ENCODE results near the gene NTM.

Gene NTM

DNA sequence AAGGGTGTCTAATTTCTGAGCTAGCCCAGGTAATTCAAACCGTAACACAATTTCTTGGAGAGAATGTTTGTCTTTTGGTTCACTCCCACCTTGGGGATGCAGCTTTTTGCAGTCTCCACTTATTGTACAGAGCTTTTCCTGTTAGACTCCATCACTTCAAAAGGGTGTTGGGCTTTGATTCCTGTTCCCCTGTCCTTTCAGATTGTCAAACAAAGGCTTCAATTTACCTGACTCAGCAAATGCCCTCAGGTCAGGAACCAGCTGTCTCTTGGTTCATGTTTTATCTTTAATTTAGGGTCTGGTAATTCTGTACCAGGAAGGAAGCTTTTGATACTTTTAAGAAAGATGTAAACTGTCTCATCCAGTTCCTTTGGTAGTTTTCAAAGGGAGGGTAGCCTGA is 880.6 kb downstream of the NTM start:
- no peaks in the 10 kb centered on the region for H3K36me3 Mint-ChIP-seq (ENCODE audit: low read depth)
- no peak overlapping the region for H3K27ac Mint-ChIP-seq
- H3K9me3 Mint-ChIP-seq, result peaks cover 6% of the 10 kb centered on the region
- H3K4me3 Mint-ChIP-seq, result no peak overlapping the region
- H3K27me3 Mint-ChIP-seq, result no peaks in the 10 kb centered on the region
- H3K4me1 Mint-ChIP-seq (ENCODE audit: low read depth), result no peaks in the 10 kb centered on the region

DNA sequence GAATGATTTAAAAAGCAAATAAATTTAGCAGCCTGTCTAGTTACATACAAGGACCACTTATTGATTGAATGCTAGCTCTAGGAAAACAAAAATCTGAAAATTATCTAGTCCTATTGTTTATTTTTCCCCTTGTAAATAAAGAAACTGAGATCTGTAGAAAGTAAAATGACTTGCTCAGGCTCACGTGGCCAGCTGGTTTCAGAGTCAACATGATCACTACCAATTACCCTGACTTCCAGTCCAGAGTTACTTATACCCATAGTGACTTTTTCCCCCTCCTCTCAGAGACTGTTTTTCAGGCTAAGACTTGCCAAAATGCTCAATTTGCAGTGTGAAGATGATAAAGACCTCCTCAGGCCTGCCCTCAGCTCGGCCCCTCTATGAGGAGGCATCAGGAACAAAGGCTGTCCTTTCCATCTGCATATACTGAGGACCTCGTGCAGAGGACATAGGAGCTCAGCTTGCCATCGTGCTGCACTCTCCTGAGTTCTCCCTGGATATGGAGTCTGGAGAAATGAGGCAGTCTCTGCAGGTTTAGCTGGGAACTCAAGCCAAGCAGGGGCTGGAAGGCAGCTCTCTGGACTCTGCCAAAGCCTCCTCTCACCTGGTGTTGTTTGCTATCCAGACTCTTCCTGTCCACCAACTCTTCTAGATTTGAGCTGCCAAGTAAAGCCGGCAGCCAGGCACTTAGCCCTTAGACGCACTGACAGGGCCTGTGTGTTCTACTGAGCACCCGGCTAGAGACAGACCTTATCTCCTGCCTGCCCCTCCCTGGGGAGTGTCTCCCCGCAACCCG is 883.3 kb downstream of the NTM start:
- H3K36me3 Mint-ChIP-seq (ENCODE audit: low read depth), result no peaks in the 10 kb centered on the region
- no peak overlapping the region for H3K27ac Mint-ChIP-seq
- H3K4me3 Mint-ChIP-seq, result no peak overlapping the region
- no peaks in the 10 kb centered on the region for H3K4me1 Mint-ChIP-seq (ENCODE audit: low read depth)
- H3K9me3 Mint-ChIP-seq, result peaks cover 6% of the 10 kb centered on the region
- no peaks in the 10 kb centered on the region for H3K27me3 Mint-ChIP-seq

DNA sequence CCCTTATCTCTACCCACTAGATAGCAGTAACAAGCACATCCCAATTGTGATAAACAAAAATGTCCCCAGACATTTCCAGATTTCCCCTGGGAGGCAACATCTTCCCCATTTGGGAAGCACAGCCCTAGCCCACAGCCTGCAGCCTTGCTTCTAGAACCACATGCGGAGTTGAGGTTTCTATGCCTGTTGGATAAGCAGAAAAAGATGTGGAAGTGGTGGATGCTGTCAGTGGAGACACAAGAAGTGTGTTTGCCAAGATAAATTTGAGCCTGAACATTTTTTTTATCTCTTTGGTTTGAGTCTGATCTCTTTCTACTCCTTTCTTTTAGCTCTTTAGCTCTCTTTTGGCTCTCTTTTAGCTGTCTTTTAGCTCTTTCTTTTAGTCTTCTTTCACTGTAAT is 884.5 kb downstream of the NTM start:
- no peak overlapping the region for H3K27ac Mint-ChIP-seq
- no peaks in the 10 kb centered on the region for H3K27me3 Mint-ChIP-seq
- H3K4me3 Mint-ChIP-seq, result no peak overlapping the region
- H3K9me3 Mint-ChIP-seq, result peaks cover 6% of the 10 kb centered on the region
- H3K36me3 Mint-ChIP-seq (ENCODE audit: low read depth), result no peaks in the 10 kb centered on the region
- H3K4me1 Mint-ChIP-seq (ENCODE audit: low read depth), result no peaks in the 10 kb centered on the region

- Mint-ChIP-seq H3K4me3 (no peak overlapping the region), H3K27me3 (no peaks in the 10 kb centered on the region), H3K4me1 (ENCODE audit: low read depth) (no peaks in the 10 kb centered on the region), H3K36me3 (ENCODE audit: low read depth) (no peaks in the 10 kb centered on the region), H3K9me3 (no peaks in the 10 kb centered on the region), H3K27ac (no peak overlapping the region)
These were observed 886.3 kb downstream of the NTM start for GRCh38 chr11:132256528-132257279.

GRCh38 chr11:132257871-132258270 is 887.5 kb downstream of the NTM start:
- H3K27ac Mint-ChIP-seq, result no peak overlapping the region
- H3K4me1 Mint-ChIP-seq (ENCODE audit: low read depth), result no peaks in the 10 kb centered on the region
- no peaks in the 10 kb centered on the region for H3K36me3 Mint-ChIP-seq (ENCODE audit: low read depth)
- H3K9me3 Mint-ChIP-seq, result no peaks in the 10 kb centered on the region
- H3K4me3 Mint-ChIP-seq, result no peak overlapping the region
- H3K27me3 Mint-ChIP-seq, result no peaks in the 10 kb centered on the region

DNA sequence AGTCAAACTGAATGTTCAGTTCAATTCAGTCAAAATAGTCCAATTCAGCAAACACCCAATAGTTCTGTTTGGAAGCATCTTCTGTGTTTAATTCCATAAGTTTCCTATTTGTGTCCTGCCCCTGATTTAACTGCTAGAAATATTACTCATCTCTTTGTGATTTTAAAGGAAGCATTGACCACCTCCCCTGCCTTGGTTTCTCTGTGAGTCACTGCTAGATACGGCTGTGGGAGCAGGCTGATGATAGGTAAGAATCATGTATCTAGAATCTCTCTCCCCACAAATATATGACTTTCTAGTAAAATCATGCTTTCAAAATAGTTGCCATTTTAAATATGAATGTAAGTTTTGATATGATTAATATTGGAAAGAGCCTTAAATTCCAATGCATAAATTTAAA is 888.5 kb downstream of the NTM start:
- no peaks in the 10 kb centered on the region for H3K36me3 Mint-ChIP-seq (ENCODE audit: low read depth)
- H3K27ac Mint-ChIP-seq, result no peak overlapping the region
- H3K4me3 Mint-ChIP-seq, result no peak overlapping the region
- H3K27me3 Mint-ChIP-seq, result no peaks in the 10 kb centered on the region
- no peaks in the 10 kb centered on the region for H3K4me1 Mint-ChIP-seq (ENCODE audit: low read depth)
- no peaks in the 10 kb centered on the region for H3K9me3 Mint-ChIP-seq

DNA sequence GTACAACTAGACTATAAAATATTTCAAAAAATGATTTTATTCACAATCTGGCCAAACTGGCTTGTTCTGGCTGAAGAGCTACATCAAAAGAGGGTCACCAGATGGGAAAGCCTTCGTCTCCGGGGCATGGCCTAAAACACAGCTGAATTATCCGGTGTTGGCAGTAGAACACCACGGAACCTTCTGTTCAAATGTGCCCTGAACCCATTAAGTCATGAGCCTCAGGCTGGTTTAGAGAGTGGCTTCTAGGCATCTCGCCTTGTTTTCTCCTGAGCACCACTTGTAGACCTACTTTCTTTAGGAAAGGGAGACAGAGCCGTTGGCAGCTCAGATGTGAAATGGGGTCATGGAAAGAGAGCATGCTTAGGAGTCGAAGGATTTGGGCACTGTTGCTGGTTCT is 890.2 kb downstream of the NTM start:
- H3K27ac Mint-ChIP-seq, result no peak overlapping the region
- no peaks in the 10 kb centered on the region for H3K4me1 Mint-ChIP-seq (ENCODE audit: low read depth)
- H3K36me3 Mint-ChIP-seq (ENCODE audit: low read depth), result no peaks in the 10 kb centered on the region
- no peaks in the 10 kb centered on the region for H3K27me3 Mint-ChIP-seq
- no peak overlapping the region for H3K4me3 Mint-ChIP-seq
- no peaks in the 10 kb centered on the region for H3K9me3 Mint-ChIP-seq

- no peaks in the 10 kb centered on the region for H3K4me1 Mint-ChIP-seq (ENCODE audit: low read depth)
- H3K27ac Mint-ChIP-seq, result no peak overlapping the region
- no peaks in the 10 kb centered on the region for H3K36me3 Mint-ChIP-seq (ENCODE audit: low read depth)
- no peaks in the 10 kb centered on the region for H3K27me3 Mint-ChIP-seq
- H3K9me3 Mint-ChIP-seq, result no peaks in the 10 kb centered on the region
- no peak overlapping the region for H3K4me3 Mint-ChIP-seq
These were observed 892.8 kb downstream of the NTM start for GRCh38 chr11:132263241-132263640.

DNA sequence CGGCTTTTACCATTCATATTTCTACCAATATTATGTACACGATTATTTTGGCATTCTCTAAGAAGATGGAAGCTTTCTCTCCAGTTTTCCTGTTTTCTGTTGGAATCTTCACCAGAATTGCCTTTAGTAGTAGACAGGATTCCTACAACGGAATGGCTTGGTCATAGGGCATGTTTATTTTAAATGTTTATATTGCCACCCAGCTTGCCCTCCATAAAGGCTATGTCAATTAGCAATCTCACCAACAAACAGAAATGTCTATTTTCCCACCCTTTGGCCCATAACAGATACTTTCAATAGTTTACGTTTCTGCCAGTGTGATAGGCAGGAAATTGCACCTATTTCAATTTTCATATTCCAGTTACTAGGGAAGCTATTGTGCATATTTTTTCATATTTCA is 893.5 kb downstream of the NTM start:
- H3K4me1 Mint-ChIP-seq (ENCODE audit: low read depth), result no peaks in the 10 kb centered on the region
- H3K9me3 Mint-ChIP-seq, result no peaks in the 10 kb centered on the region
- H3K27me3 Mint-ChIP-seq, result no peaks in the 10 kb centered on the region
- no peaks in the 10 kb centered on the region for H3K36me3 Mint-ChIP-seq (ENCODE audit: low read depth)
- no peak overlapping the region for H3K27ac Mint-ChIP-seq
- no peak overlapping the region for H3K4me3 Mint-ChIP-seq

DNA sequence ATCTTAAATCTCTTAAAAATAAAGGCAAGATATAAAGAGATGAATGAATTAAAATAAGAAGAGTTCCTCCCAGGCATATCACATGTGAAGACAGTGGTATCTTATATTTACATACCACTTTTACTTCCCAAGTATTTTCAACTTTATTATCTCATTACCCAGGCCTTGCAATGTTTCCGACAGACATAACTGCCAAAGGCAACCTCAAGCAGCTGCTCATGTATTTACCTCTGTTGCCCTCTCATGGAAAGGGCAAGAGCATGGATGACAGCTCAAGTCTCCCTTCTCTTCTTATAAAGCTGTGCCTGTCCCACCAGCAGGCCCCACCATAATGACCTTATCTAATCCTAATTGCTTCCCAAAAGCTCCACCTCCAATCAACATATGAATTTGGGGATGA is 894.2 kb downstream of the NTM start:
- H3K36me3 Mint-ChIP-seq (ENCODE audit: low read depth), result no peaks in the 10 kb centered on the region
- H3K4me1 Mint-ChIP-seq (ENCODE audit: low read depth), result no peaks in the 10 kb centered on the region
- H3K27me3 Mint-ChIP-seq, result no peaks in the 10 kb centered on the region
- H3K9me3 Mint-ChIP-seq, result no peaks in the 10 kb centered on the region
- H3K27ac Mint-ChIP-seq, result no peak overlapping the region
- H3K4me3 Mint-ChIP-seq, result no peak overlapping the region

- no peak overlapping the region for H3K27ac Mint-ChIP-seq
These were observed 908.6 kb downstream of the NTM start for GRCh38 chr11:132278801-132279574.

DNA sequence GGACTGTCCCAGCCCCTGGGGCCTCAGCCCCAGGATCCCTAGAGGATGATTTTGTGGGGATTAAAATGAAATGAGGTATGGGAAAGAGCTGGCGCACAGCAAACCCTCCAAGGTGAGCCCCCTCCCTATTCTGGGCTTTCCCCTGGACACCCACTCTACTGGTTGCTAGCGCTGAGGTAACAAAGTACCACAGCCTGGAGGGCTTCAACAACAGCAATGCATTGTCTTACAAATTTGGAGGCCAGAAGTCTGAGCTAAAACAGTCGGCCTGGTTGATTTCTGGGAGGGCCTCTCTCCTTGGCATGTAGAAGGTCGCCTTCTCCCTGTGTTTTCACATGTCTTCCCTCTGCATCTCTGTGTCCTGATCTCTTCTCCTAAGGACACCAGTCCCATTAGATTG is 913.6 kb downstream of the NTM start:
- no peaks in the 10 kb centered on the region for H3K9me3 Mint-ChIP-seq
- no peak overlapping the region for H3K4me3 Mint-ChIP-seq
- H3K27me3 Mint-ChIP-seq, result no peaks in the 10 kb centered on the region
- no peaks in the 10 kb centered on the region for H3K4me1 Mint-ChIP-seq (ENCODE audit: low read depth)
- H3K36me3 Mint-ChIP-seq (ENCODE audit: low read depth), result no peaks in the 10 kb centered on the region
- H3K27ac Mint-ChIP-seq, result no peak overlapping the region

More at GRCh38 chr11:132278801-132279574, 908.6 kb downstream of the NTM start:
- Mint-ChIP-seq H3K4me3 (no peak overlapping the region), H3K9me3 (no peaks in the 10 kb centered on the region), H3K36me3 (ENCODE audit: low read depth) (no peaks in the 10 kb centered on the region), H3K27me3 (no peaks in the 10 kb centered on the region), H3K4me1 (ENCODE audit: low read depth) (no peaks in the 10 kb centered on the region)

GRCh38 chr11:132284611-132285010 is 914.2 kb downstream of the NTM start:
- H3K4me3 Mint-ChIP-seq, result no peak overlapping the region
- no peaks in the 10 kb centered on the region for H3K4me1 Mint-ChIP-seq (ENCODE audit: low read depth)
- H3K27ac Mint-ChIP-seq, result no peak overlapping the region
- no peaks in the 10 kb centered on the region for H3K36me3 Mint-ChIP-seq (ENCODE audit: low read depth)
- H3K27me3 Mint-ChIP-seq, result no peaks in the 10 kb centered on the region
- H3K9me3 Mint-ChIP-seq, result no peaks in the 10 kb centered on the region

DNA sequence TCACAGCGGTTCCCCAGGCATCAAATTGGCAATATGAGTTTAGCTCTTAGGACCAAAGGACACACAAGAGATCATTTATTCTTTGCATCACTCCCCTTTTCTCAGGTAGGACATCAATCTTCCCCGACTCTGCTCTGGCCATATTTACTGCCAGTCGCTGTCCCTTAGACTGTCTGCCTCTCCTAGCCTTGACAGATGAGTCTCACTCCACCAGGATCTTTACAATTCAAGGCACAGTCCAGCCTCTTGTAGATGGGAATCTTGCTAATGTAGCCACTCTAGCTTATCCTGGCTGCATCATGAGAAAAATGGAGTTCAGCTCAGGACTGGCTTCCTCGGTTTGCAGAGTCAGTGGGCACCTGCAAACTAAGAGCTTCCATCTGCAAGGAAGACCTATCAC is 915.2 kb downstream of the NTM start:
- Mint-ChIP-seq H3K4me3 (no peak overlapping the region), H3K9me3 (no peaks in the 10 kb centered on the region), H3K4me1 (ENCODE audit: low read depth) (no peaks in the 10 kb centered on the region), H3K27ac (no peak overlapping the region), H3K27me3 (peaks cover 2% of the 10 kb centered on the region), H3K36me3 (ENCODE audit: low read depth) (no peaks in the 10 kb centered on the region)

GRCh38 chr11:132286106-132286505 is 915.7 kb downstream of the NTM start:
- Mint-ChIP-seq H3K27me3 (peaks cover 6% of the 10 kb centered on the region), H3K36me3 (ENCODE audit: low read depth) (no peaks in the 10 kb centered on the region), H3K9me3 (no peaks in the 10 kb centered on the region), H3K27ac (no peak overlapping the region), H3K4me1 (ENCODE audit: low read depth) (no peaks in the 10 kb centered on the region), H3K4me3 (no peak overlapping the region)
